Testis (tissue), 3 donors: ENCODE results near the gene CPEB4. TPM values are rescaled to one million over a fixed set of nuclear protein-coding genes. Genes with fewer than 3 reads are reported as not detected.

Source experiments
- DNase-seq: peaks from one replicate; pipeline ENCODE4 v3.0.0-alpha.2; 2019
- H3K27ac ChIP-seq, 2 donors: fragments of 200-600 bp; sonication (generic); one replicate each; pipeline ENCODE4 v1.5.1; 2019
- H3K27me3 ChIP-seq: fragments of 200-600 bp; sonication (generic); one replicate; pipeline ENCODE4 v1.5.1; 2019
- H3K36me3 ChIP-seq: fragments of 200-600 bp; sonication (generic); one replicate; pipeline ENCODE4 v1.5.1; 2017; ENCODE audit warnings: low read depth; ENCODE audit errors: missing control alignments
- H3K4me1 ChIP-seq: fragments of 200-600 bp; sonication (generic); one replicate; pipeline ENCODE4 v1.5.1; 2019
- H3K4me3 ChIP-seq, 2 donors: fragments of 200-600 bp; sonication (generic); one replicate each; pipeline ENCODE4 v1.5.1; 2017 to 2019
- H3K9me3 ChIP-seq: fragments of 200-600 bp; sonication (generic); one replicate; pipeline ENCODE4 v1.5.1; 2017
- POLR2A ChIP-seq: fragments of 450-650 bp; IDR thresholded peaks from one replicate; pipeline ENCODE4 v1.6.1; 2017; ENCODE audit warnings: antibody characterized with exemption, mild to moderate bottlenecking, moderate library complexity
- WGBS, 2 donors: methylation state at CpG; one replicate each; pipeline ENCODE4 v1.1.5; 2018; 5-methylcytosine and 5-hydroxymethylcytosine counted together
- intact Hi-C: fragments of 100-400 bp; cut with DNase I; formaldehyde crosslinking; loops from one replicate; pipeline ENCODE4 v1.15.1; 2023; ENCODE audit warnings: low total_unique reads
- polyA plus RNA-seq: library from polyadenylated mRNA; stranded (reverse); fragments of 350-450 nt; fragmentation: Illumina TruSeq; extraction: RNeasy Lipid Tissue Mini Kit (QIAGEN cat#74804); gene quantifications from one replicate; pipeline ENCODE4 v1.2.3, GENCODE V29; 2014; ENCODE audit warnings: low read depth, low replicate concordance; ENCODE audit not compliant: insufficient read depth
- total RNA-seq, 2 donors: library from RNA; depleted of rRNA; stranded (reverse); fragments of >200 nt; gene quantifications; one replicate each; pipeline ENCODE4 v1.2.3, GENCODE V29; 2016
- TF ChIP-seq, protein P1 (sequence below), 3 experiments: fragments of 450-650 bp in 2 of 3; fragments of 200-600 bp in 1 of 3; sonication (generic) in 1 of 3; IDR thresholded peaks; one replicate each; pipeline ENCODE4 v1.5.1; 2016 to 2019; ENCODE audit warnings: antibody characterized with exemption in 3 of 3, mild to moderate bottlenecking in 2 of 3, moderate library complexity in 1 of 3

CPEB4 gene
- total and polyA plus RNA-seq, 3 donors from 2014 or later, result 29.4 to 64.4 (median 52.9) TPM

GRCh38 chr5:173911623-173912022 is 23.5 kb downstream of the CPEB4 start:
- H3K4me3 ChIP-seq, result no peak overlapping the region
- H3K27ac ChIP-seq, result peak overlapping the region; percentile 3 to 89
- H3K4me1 ChIP-seq, result peaks cover 58% of the 10 kb centered on the region
- DNase-seq, result no peak
- H3K9me3 ChIP-seq, result no peaks in the 10 kb centered on the region
- no peaks in the 10 kb centered on the region for H3K36me3 ChIP-seq
- intact Hi-C loops, result no loop called here
- no peaks in the 10 kb centered on the region for H3K27me3 ChIP-seq
- TF ChIP-seq POLR2A, result no peak
- TF ChIP-seq, protein P1, sequence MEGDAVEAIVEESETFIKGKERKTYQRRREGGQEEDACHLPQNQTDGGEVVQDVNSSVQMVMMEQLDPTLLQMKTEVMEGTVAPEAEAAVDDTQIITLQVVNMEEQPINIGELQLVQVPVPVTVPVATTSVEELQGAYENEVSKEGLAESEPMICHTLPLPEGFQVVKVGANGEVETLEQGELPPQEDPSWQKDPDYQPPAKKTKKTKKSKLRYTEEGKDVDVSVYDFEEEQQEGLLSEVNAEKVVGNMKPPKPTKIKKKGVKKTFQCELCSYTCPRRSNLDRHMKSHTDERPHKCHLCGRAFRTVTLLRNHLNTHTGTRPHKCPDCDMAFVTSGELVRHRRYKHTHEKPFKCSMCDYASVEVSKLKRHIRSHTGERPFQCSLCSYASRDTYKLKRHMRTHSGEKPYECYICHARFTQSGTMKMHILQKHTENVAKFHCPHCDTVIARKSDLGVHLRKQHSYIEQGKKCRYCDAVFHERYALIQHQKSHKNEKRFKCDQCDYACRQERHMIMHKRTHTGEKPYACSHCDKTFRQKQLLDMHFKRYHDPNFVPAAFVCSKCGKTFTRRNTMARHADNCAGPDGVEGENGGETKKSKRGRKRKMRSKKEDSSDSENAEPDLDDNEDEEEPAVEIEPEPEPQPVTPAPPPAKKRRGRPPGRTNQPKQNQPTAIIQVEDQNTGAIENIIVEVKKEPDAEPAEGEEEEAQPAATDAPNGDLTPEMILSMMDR (IDR thresholded peaks at IDR 0.05), result no peak

- 62 to 73% methylated on average over 4 of the region's 4 CpGs for WGBS, 2 donors
- TF ChIP-seq, protein P1 (IDR thresholded peaks at IDR 0.05), result no peak
- no peak for TF ChIP-seq POLR2A
- no peak overlapping the region for H3K4me3 ChIP-seq
- peaks cover 56% of the 10 kb centered on the region for H3K4me1 ChIP-seq
- H3K9me3 ChIP-seq, result no peaks in the 10 kb centered on the region
- H3K27ac ChIP-seq, result peak overlapping the region; percentile 3 to 89
- DNase-seq, result no peak
- H3K27me3 ChIP-seq, result no peaks in the 10 kb centered on the region
- intact Hi-C loops, result no loop called here
- no peaks in the 10 kb centered on the region for H3K36me3 ChIP-seq
These were observed 25.7 kb downstream of the CPEB4 start for GRCh38 chr5:173913686-173914321.

DNA sequence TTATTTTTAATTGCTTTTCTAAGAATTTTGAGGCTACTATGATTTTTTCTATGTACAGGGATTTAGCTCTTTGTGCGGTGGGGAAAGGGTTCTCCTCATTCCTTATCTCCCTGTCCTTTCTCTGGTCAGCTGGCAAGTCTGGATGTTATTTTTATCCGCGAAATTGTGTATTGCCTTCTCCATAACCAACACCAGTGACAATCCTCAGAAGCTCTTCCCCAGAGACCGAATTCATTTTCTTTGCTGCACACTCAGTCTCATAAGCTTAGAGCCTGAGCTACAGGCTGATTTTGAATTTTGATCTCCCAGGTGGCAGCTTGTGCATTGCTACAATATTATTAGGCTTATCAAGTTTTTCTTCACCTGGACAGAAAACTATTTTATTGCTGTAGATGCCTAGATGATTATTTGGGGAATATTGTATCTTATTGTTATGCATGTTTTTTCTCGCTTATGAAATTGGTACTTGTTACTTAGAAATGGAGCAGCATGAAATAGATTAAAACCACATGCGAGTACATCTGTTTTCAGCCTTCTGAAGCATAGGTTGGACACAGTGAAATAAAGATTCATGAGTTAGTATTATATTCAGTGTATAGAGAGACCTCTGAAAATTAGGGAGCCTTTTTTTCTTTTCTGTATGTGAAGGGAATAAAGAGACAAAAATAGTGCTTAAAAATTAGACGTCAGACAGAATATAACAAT is 27.3 kb downstream of the CPEB4 start:
- peaks cover 46% of the 10 kb centered on the region for H3K4me1 ChIP-seq
- no peak overlapping the region for H3K4me3 ChIP-seq
- no peaks in the 10 kb centered on the region for H3K9me3 ChIP-seq
- TF ChIP-seq, protein P1 (IDR thresholded peaks at IDR 0.05), result no peak
- no peak for TF ChIP-seq POLR2A
- DNase-seq, result peak; percentile 32
- intact Hi-C loops, result no loop called here
- H3K27ac ChIP-seq, result peak overlapping the region; percentile 3 to 89
- WGBS, 2 donors, result 44 to 61% methylated on average over 7 of the region's 7 CpGs
- no peaks in the 10 kb centered on the region for H3K27me3 ChIP-seq
- H3K36me3 ChIP-seq, result no peaks in the 10 kb centered on the region

GRCh38 chr5:173916233-173916632 is 28.1 kb downstream of the CPEB4 start:
- peak overlapping the region in 1 of 2 donors; percentile 89 for H3K27ac ChIP-seq
- intact Hi-C loops, result no loop called here
- TF ChIP-seq, protein P1 (IDR thresholded peaks at IDR 0.05), result no peak
- TF ChIP-seq POLR2A, result no peak
- 83 to 85% methylated on average over 3 of the region's 3 CpGs for WGBS, 2 donors
- no peak overlapping the region for H3K4me3 ChIP-seq
- no peak for DNase-seq
- no peaks in the 10 kb centered on the region for H3K9me3 ChIP-seq
- H3K4me1 ChIP-seq, result peaks cover 54% of the 10 kb centered on the region
- no peaks in the 10 kb centered on the region for H3K27me3 ChIP-seq
- no peaks in the 10 kb centered on the region for H3K36me3 ChIP-seq
